Gastroesophageal sphincter (tissue), 4 donors: ENCODE results near the gene ETFA. TPM values are rescaled to one million over a fixed set of nuclear protein-coding genes. Genes with fewer than 3 reads are reported as not detected.

Experiments
- ATAC-seq: fragments of 150-250 bp; one replicate; pipeline ENCODE4 v1.9.1; 2016; ENCODE audit warnings: mild to moderate bottlenecking, moderate library complexity
- H3K27ac ChIP-seq, 4 donors: fragments of 200-600 bp; sonication (generic) in 3 of 4; 1 replicate in 3 of 4; 2 replicates in 1 of 4; pipeline ENCODE4 v1.5.1; 2016 to 2019
- H3K27me3 ChIP-seq: fragments of 200-600 bp; sonication (generic); one replicate; pipeline ENCODE4 v1.5.1; 2019
- H3K36me3 ChIP-seq, 2 donors: fragments of 200-600 bp; sonication (generic); one replicate each; pipeline ENCODE4 v1.5.1; 2019; ENCODE audit warnings: control low read depth in 1 of 2
- H3K4me1 ChIP-seq, 3 donors: fragments of 200-600 bp; sonication (generic); 1 replicate in 2 of 3; 2 replicates in 1 of 3; pipeline ENCODE4 v1.5.1; 2016 to 2019; ENCODE audit warnings: control low read depth in 2 of 3
- H3K4me3 ChIP-seq, 2 donors: fragments of 200-600 bp; sonication (generic); one replicate each; pipeline ENCODE4 v1.5.1; 2019; ENCODE audit warnings: mild to moderate bottlenecking in 1 of 2, moderate library complexity in 1 of 2
- H3K9me3 ChIP-seq, 3 donors: fragments of 200-600 bp; sonication (generic); one replicate each; pipeline ENCODE4 v1.5.1; 2017 to 2019; ENCODE audit warnings: control low read depth in 2 of 3
- CTCF ChIP-seq, 4 experiments: fragments of 200-600 bp in 2 of 4; fragments of 450-650 bp in 2 of 4; sonication (generic) in 1 of 4; IDR thresholded peaks; one replicate each; pipeline ENCODE4 v1.5.1; 2017 to 2019; ENCODE audit warnings: antibody characterized with exemption in 4 of 4, mild to moderate bottlenecking in 2 of 4, moderate library complexity in 2 of 4
- EP300 ChIP-seq: sonication (generic); formaldehyde crosslinking; IDR thresholded peaks from one replicate; pipeline ENCODE4 v1.6.1; 2017; ENCODE audit warnings: antibody characterized with exemption, mild to moderate bottlenecking
- POLR2A ChIP-seq, 2 donors: fragments of 450-650 bp; IDR thresholded peaks; one replicate each; pipeline ENCODE4 v1.6.1; 2017; ENCODE audit warnings: antibody characterized with exemption in 2 of 2, mild to moderate bottlenecking in 2 of 2, moderate library complexity in 1 of 2
- POLR2AphosphoS5 ChIP-seq: sonication (generic); formaldehyde crosslinking; IDR thresholded peaks from one replicate; pipeline ENCODE4 v1.6.1; 2017; ENCODE audit warnings: antibody characterized with exemption
- WGBS, 2 donors: methylation state at CpG; one replicate each; pipeline ENCODE4 v1.1.5; 2018; ENCODE audit warnings: low coverage in 1 of 2; 5-methylcytosine and 5-hydroxymethylcytosine counted together
- total RNA-seq, 4 donors: library from RNA; depleted of rRNA; stranded (reverse); fragments of >200 nt; gene quantifications; one replicate each; pipeline ENCODE4 v1.1.0, GENCODE V29; 2016

ETFA gene
- total RNA-seq, 4 donors from 2014 or later: 113 to 168 (median 137) TPM

- TF ChIP-seq POLR2AphosphoS5 (no peak), POLR2A (IDR thresholded peaks at IDR 0.05) (no peak), CTCF (IDR thresholded peaks at IDR 0.05) (no peak), EP300 (no peak)
- Histone ChIP-seq H3K27ac (no peak overlapping the region), H3K4me1 (no peaks in the 10 kb centered on the region), H3K36me3 (peaks cover 0 to 12% of the 10 kb centered on the region in 2 donors), H3K9me3 (no peaks in the 10 kb centered on the region), H3K4me3 (no peak overlapping the region), H3K27me3 (no peaks in the 10 kb centered on the region)
- 65 to 76% methylated on average over 3 of the region's 3 CpGs for WGBS, 2 donors
- ATAC-seq: no peak
Measured at GRCh38 chr15:76354823-76355440, 43.7 kb upstream of the ETFA start.

GRCh38 chr15:76353903-76354302, 42.6 kb upstream of the ETFA start:
- Histone ChIP-seq H3K9me3 (no peaks in the 10 kb centered on the region), H3K36me3 (peaks cover 0 to 4% of the 10 kb centered on the region in 2 donors), H3K27me3 (no peaks in the 10 kb centered on the region), H3K4me3 (no peak overlapping the region), H3K4me1 (no peaks in the 10 kb centered on the region), H3K27ac (no peak overlapping the region)
- TF ChIP-seq CTCF (IDR thresholded peaks at IDR 0.05) (no peak), POLR2AphosphoS5 (no peak), POLR2A (IDR thresholded peaks at IDR 0.05) (no peak), EP300 (no peak)
- 97 to 100% methylated on average over 2 to 10 of the region's 10 CpGs for WGBS, 2 donors
- no peak for ATAC-seq

- no peaks in the 10 kb centered on the region for H3K36me3 ChIP-seq
- no peak for TF ChIP-seq EP300
- TF ChIP-seq CTCF (IDR thresholded peaks at IDR 0.05): no peak
- TF ChIP-seq POLR2AphosphoS5: no peak
- TF ChIP-seq POLR2A (IDR thresholded peaks at IDR 0.05): no peak
- ATAC-seq: no peak
- no peak overlapping the region for H3K4me3 ChIP-seq
- no peak overlapping the region for H3K27ac ChIP-seq
- no peaks in the 10 kb centered on the region for H3K4me1 ChIP-seq
- 100% methylated on average over 1 of the region's 1 CpG for whole genome bisulfite sequencing, 2 donors
- no peaks in the 10 kb centered on the region for H3K9me3 ChIP-seq
- no peaks in the 10 kb centered on the region for H3K27me3 ChIP-seq
Measured at GRCh38 chr15:76353023-76353577, 41.8 kb upstream of the ETFA start.

GRCh38 chr15:76349301-76350070, 38.2 kb upstream of the ETFA start:
- Histone ChIP-seq H3K4me3 (no peak overlapping the region), H3K4me1 (peaks cover 0 to 24% (median 6%) of the 10 kb centered on the region in 3 donors), H3K9me3 (no peaks in the 10 kb centered on the region), H3K27me3 (peaks cover 30% of the 10 kb centered on the region), H3K36me3 (no peaks in the 10 kb centered on the region), H3K27ac (no peak overlapping the region)
- 83 to 90% methylated on average over 1 of the region's 1 CpG for WGBS, 2 donors
- ATAC-seq: no peak
- TF ChIP-seq CTCF (IDR thresholded peaks at IDR 0.05): no peak
- TF ChIP-seq EP300: no peak
- TF ChIP-seq POLR2A (IDR thresholded peaks at IDR 0.05): no peak
- no peak for TF ChIP-seq POLR2AphosphoS5
